Umbilical cord (tissue), 2 donors: Measurements from ENCODE around the gene GPR132. TPM values are rescaled to one million over a fixed set of nuclear protein-coding genes. Genes with fewer than 3 reads are reported as not detected.
"Not testable (repeated sequence)": the region's sequence is repeated elsewhere in the genome, so short reads cannot be mapped to it uniquely, and the experiment has no call there.

Experiments
- DNase-seq: peaks from one replicate; pipeline ENCODE4 v3.0.0-alpha.2; 2015; ENCODE audit warnings: low spot score
- total RNA-seq: library from RNA; depleted of rRNA; stranded (reverse); fragments of >200 nt; gene quantifications from one replicate; pipeline ENCODE4 v1.2.3, GENCODE V29; 2014; ENCODE audit warnings: low replicate concordance; ENCODE audit not compliant: insufficient read depth

Gene GPR132
- total RNA-seq, 1 donor from 2014 or later, result 4.1 TPM

- DNase-seq, result peak; percentile 30
These were observed 25.9 kb upstream of the GPR132 start for GRCh38 chr14:105091054-105091516.

DNA sequence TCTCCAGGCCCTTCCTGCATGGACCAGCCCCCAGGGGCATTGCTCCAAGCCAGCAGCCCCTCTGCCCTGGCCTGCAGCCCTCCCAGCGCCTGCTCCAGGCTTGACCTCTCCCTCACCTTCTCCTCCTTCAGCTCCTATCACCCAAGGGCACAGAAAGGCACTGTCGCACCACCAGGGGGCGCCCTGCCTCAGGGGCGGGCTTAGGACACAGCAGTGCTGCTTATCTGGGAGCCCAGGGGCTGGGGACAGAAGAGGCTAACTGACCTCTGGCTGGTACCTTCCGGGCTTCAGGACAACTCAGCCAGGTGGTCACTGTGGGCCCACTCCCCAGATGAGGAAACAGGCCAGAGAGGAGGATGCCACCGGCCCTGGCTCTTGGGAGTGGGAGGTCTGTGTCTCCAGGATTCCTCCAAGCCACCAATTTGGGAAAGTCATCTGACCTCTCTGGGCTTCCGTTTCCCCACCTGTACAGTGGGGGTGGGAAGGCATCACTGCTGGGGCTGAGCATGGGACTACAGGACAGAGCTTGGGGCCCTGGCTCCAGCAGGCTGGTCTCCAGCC, 25.3 kb upstream of the GPR132 start:
- peak; percentile 83 for DNase-seq

DNA sequence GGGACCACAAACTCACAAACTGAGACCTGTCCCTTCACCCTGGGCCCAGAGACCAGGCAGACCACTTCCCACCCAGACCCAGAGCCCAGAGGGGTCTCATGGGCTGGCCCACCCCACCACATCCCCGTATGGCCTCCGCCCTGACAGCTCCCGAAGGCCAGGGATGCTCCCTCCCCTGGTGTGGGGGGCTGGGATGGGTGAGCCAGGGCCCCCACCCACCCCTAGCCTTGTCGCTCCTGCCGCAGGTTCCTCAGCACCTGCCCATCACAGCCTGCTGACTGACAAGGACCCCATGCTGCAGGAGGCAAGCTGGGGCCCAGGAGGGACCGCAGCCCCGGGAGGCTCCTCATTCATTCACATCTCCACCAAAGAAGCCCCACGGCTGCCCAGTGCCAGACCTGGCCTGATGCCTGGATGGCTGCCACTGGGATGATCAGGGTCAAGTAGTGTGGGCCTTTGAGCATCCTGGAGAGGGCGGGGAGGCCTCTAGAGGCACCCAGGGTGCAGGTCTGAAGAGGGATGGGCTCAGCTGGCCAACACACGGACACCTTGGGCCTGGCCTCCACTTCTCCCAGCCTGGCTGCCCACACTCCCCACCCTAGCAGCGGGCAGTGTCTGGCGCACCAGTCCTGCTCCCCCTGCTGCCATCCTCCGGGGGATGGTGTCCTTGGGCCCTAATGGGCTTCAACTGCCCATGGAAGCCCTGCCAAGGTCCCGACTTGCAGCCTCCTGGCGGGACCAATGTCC, 24.7 kb upstream of the GPR132 start:
- DNase-seq, result no peak

DNA sequence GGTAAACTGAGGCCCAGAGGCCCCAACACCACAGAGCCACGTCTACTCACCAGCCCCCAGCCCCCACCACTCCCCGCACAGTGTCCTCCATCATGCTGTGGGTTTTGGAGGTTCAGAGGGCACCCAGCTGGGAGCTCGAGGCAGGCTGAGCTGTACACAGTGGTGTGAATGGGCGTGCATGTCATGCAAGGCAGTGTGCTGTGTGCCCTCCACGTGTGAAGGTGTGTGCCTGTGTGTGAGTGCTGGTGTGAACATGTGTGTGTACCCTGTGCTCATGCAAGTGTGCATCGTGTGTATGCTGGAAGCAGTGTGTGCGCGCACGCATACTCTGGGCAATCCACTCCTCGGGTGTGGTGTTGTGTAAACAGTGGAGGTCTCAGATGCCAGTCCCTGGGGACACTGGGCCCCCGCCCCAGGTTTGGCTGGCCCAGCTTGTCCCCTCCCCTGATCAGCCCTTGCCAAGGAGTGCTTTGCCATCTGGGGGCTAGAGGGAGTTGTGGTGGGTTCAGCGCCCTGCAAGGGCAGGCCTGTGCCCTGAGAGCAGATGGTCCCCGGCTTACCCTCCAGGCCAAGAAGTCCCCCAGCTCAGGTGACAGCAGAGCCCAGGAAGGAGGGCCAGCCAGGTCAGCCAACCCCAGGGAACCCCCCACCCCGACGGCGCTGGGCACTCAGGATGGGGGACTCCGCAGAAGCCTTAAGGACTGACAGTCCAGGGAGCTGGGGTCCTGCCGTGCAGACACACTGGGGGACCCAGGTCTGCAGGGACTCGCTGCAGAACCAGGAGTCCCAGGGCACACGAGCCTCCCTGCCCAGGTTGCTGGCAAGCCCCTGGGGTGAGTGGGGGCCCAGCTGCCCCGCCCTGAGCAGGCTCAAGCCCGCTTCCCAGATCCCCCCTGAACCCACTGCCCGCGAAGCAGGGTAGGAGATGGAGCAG, 23.8 kb upstream of the GPR132 start:
- DNase-seq, result no peak

- DNase-seq, result peak; percentile 83
These were observed 23.0 kb upstream of the GPR132 start for GRCh38 chr14:105087963-105088811.

DNA sequence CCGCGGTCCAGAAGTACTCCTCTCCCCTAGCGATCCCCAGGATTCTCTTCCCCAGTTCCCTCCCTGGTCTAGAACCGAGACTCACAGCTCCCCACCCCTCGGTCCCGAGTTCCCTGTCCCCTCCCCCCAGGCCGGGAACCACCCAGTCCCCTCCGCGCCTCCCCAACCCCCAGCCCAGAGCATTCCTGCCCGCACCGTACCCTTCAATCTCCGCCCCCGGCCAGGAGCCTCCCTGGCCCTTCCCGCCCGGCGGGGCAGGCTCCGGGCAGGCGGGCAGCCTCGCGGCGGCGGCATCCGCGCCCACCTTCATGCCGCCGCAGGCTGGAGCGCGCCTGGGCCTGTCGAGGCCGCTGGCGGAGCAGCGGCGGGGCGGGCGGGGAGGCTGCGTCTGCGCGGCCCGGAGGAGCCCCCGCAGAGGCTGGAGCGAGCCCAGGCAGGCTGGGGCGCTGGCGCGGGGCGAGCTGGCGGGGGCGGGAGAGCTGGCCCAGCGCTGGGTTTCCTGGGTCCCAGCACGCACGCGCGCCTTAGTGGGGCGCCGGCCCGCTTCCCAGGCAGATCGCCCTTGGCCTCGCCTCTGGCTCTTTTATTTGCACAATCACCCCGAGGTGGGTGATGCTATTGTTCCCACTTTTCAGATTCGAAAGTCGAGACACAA, 22.2 kb upstream of the GPR132 start:
- DNase-seq, result peak; percentile 83

DNA sequence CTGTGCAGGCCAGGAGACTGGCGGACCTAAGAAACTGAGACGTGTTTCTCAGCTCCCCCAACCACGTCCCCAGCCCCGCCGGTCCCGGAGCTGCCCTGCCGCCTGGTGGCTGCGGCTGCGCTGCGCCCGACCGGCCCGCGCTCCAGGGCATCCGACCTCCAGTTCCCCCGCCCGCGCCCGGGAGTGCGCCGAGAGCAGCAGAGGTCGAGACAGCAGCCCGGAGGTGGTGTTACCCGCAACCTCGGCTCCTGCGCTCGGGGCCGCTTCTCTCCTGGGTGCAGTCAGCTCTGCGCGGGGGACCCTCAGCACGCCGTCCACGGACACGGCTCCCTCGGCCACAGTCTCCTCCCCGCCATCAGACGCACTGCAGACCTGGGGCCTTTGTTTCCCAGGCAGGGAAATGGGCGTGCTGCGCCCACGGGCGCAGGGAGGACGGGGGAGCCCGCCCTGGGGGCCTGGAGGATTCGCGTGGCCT, 21.6 kb upstream of the GPR132 start:
- peak; percentile 89 for DNase-seq

- DNase-seq, result no peak
These were observed 20.5 kb upstream of the GPR132 start for GRCh38 chr14:105085766-105086165.

DNA sequence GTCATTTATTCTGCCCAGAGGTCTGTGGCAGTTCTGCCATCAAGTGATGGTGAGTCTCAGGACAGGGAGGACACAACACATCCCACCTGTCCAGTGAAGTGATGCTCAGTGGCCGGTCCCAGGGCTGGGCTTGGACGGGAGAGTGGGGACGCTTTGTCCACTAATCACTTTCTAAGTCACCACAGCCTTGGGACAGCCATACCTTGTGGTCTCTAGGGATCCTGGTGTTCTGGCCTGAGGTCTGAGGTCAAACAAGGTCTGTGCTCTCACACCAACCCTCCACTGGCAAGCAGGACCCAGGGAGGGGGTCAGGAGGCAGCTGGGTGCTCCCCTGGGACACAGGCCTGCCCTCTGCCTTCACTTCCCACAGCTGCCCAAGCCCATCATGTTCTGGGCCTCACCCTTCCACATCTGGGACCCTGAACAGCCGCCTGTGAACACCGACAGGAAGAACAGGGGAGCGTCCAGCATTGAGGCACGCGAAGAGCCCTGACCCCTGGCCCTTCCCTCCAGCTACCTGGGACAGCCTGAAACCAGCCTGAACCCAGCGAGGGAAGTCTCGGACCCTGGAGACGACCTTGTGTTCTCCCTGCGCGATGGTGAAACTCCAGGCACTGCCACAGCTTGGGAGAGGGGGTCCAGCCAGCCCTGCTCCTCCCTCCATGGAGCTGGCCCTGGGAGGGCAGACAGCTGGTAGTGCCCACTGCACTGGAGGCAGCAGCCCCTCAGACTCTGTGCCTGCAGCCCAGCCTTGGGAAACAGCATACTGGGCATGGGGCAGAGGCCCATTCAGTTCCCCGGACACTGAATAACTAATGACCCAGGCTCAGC, 19.7 kb upstream of the GPR132 start:
- no peak for DNase-seq

GRCh38 chr14:105083926-105084685, 18.9 kb upstream of the GPR132 start:
- no peak for DNase-seq

DNA sequence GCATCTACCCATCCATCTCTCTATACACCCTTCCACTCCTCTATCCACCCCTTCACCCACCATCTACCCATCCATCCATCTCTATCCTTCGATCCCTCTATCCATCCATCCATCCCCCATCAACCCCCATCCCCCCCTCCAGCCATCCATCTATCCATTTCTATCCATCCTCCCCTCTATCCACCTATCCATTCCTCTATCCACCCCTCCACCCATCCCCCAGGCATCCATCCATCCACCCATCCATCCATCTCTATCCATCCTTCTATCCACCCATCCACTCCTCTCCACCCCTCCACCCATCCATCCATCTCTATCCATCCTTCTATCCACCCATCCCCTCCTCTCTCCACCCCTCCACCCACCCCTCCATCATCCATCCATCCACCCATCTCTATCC, 17.5 kb upstream of the GPR132 start:
- DNase-seq, result no peak

- not testable (repeated sequence) for DNase-seq
These were observed 16.2 kb upstream of the GPR132 start for GRCh38 chr14:105081473-105081872.

DNA sequence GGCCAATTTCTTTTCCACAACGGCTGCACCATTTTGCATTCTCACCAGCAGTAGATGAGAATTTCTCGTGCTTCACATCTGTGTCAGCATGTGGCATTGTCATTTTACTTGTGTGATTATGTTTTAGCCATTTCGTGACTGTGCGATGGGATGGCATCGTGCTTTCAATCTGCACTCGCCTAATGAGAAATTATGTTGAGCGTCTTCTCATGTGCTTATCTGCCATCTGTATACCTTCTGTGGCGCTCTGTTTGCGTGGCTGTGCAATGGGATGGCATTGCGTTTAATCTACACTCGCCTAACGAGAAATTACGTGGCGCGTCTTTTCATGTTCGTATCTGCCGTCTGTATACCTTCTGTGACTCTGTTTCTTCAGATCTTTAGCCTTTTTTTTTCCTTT, 14.9 kb upstream of the GPR132 start:
- no peak for DNase-seq

DNA sequence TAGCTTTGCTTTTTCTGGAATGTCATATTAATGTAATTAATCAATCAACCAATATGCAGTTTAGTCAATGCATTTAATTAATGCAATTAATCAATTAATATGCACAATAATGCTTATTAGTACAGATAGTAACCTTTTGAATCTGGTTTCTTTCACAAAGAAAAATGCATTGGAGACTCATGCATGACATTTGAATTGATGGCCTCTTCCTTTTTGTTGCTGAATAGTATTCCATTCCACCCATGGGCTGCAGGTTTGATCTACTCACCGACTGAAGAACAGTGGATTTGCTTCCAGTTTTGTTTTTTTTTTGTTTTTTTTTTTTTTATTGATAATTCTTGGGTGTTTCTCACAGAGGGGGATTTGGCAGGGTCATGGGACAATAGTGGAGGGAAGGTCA, 13.1 kb upstream of the GPR132 start:
- no peak for DNase-seq

GRCh38 chr14:105077649-105077995, 12.4 kb upstream of the GPR132 start:
- DNase-seq, result no peak

DNA sequence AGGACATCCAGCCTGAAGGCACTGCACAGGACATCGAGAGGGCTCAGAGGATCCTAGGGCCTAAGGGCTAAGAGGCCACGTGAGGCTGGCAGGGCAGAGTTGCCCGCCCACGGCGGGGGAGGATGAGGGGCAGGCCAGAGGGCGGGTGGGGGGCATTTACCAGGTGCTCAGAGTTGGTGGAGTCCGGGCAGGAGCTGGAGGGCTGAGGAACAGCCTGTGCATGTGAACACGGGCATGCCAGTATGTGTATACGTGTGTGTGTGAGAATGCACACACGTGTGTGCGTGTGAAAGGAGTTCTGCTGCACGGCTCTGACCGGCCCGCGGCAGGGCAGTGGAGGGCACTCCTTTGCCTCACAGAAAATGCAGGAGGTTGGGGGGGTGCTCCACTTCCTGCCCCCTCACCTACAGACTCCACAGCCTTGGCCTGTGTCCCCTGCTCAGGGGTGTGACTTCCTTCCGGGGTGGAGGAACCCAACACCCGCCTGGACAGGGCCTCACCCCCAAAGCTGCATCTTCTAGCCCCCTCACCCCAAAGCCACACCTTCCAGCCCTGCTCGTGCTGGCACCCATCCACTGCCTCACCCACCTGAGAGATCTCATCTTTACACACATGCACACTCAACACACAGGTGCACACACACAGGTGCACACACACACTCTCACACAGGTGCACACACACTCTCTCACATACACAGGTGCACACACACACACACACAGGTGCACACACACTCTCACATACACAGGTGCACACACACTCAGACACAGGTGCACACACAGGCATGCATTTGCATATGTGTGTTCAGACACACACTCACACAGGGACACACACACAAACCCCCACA, 11.8 kb upstream of the GPR132 start:
- no peak for DNase-seq

DNA sequence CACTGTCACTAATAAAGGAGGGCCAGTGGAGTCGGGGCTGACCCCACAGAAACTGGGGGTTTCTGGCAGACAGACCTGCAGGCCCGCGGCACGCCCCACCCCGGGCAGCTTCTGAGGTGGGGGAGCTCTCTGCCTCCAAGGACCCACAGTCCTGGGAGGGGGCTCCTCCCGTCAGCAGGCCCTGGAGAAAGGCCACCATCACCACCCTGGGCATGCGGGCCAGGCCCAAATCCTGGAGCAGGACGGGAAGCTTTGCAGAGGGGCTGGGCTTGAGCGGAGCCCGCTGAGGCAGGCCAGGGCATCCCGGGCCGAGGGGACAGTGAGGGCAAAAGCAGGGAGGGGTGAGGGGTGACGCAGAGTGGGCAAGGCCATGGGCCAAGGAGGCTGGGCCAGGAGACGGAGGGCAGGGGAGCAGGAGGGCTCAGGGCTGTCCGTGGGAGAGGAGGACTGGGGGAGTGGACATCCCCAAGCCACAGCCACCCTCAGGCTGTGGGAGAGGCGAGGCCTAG, 11.1 kb upstream of the GPR132 start:
- no peak for DNase-seq
